NCI-H748 treated with DMSO at 0.1 percent for 48 hours (cell line): ENCODE results near the gene ANG.

Experiments used
- DNase-seq: peaks from one replicate; lab custom pipeline; 2025; lab: John Stamatoyannopoulos, UW

Gene ANG

DNA sequence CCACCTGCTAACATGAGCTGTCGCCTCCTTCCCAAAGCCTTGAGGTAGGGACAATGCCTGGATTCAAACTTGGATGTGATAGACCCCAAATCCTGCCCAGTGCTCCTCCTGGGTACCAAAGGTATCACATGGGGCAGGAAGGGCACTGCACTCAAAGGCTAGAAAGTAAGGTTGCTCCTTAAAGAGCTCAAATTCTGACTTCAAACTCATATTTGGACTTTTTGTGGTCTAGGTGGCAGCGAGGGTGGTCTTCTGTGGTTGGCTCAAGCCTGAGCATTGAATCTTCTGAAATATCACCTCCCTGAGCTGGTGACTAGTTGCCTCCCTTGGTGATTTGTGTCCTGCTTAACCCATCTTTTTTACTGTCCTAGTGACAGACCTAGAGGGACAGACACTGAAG, 12.5 kb upstream of the ANG start:
- no peak for DNase-seq

DNA sequence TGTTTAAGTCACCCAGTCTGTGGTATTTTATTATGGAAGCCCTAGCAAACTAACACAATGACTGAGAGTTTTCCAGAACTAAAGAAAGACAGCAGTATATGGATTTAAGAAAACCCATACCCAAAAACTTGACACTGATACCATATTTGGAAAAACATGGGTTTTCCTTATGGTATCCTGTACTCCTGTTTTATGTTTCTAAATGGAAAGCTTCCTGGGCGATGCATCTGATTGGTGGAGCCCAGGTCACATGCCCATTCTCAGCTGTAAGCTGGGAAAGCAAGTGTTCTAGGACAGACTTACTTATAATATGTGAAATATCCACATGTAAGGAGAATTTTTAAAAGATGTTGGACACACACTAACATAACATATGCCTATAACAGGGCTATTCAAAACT, 8.7 kb upstream of the ANG start:
- DNase-seq = no peak

DNA sequence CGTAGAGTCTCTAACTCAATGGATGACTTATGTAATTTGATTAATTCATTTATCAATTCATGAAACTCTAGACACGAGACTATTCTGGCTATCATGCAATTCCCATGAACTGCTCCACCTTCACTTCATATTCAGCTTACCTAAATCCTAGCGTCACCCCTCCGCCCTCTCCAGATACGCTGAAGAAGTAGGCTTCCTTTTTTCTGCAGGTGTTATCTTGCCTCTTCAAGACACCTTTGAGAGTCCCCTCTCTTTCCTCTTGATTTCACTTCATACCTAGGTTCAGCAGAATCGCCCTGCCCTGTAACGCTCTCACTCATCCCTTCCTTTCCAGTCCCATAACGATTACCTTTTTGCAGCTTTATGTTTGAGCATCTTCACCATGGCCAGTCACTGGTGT, 8.2 kb upstream of the ANG start:
- no peak for DNase-seq

DNA sequence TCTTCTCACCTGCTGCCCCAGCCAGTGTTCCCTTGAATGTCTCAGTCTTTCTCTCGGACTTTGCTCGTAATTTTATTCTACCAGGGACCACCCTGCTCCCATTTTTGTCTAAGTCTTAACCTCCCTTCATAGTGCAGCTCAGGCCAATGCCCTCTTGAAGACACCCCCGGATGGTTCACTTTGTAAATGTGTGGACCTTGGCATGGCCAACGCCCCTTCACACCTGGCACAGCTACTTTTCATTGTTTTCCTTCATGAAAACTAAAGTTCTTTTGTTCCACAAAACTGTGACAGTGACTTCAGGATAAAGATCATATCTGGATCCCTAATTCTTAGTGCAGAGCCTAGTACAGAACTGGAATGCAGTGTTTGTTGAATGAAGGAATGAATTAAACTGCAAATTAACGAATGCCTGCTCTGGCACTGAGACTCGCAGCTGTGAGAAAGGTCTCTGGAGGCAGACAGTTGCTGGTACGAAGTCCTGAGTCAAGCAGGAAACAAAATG, 7.7 kb upstream of the ANG start:
- no peak for DNase-seq

DNA sequence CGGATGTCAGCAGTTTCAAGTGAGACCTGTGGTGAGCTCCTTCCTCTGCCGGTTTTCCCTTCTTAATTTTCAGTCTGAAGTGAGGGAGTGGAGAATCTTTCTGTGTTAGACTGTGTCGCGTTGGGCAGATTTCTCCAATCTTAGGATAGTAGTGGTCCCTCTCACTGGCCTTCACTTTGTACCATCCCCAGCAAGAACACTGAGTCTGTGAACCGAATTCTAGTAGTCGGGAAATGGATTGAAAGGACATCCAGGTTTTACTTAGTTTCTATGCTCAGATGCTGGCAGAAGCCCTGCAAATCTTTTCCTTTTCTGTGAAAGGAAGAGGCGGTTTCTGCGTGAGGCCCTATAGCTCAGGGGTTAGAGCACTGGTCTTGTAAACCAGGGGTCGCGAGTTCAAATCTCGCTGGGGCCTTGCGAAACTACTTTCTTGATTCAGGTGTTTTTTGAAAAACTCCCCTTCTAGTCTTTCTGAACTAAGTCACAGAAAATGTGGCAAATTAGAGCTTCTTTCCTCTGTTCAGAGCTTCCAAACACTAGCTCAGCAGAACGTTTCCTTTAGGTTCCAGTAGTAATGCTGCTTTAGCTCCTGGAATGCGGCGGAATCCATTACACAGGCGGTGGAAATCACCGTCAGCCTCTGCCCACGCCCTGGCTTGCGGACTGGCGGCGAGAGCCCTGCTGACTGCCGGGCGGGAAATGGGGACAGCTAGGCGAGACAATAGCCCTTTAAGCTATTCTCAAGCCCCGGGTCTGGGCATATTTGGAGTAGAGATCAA, 7.0 kb upstream of the ANG start:
- peak; percentile 76 for DNase-seq

DNA sequence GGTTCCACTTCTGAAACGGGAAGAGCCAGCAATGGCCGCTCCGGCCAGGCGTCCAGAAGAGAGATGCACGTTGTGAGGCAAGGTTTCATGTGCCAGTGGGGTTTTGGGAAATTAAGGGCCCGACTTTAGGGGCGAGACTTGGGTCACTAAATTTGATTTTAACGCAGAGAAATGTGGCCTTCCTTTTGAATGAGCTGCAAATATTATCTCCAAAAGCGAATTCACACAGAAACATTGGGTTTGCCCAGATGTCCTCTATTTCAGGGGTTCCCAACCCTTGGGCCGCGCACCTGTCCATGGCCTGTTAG, 6.5 kb upstream of the ANG start:
- no peak for DNase-seq

DNA sequence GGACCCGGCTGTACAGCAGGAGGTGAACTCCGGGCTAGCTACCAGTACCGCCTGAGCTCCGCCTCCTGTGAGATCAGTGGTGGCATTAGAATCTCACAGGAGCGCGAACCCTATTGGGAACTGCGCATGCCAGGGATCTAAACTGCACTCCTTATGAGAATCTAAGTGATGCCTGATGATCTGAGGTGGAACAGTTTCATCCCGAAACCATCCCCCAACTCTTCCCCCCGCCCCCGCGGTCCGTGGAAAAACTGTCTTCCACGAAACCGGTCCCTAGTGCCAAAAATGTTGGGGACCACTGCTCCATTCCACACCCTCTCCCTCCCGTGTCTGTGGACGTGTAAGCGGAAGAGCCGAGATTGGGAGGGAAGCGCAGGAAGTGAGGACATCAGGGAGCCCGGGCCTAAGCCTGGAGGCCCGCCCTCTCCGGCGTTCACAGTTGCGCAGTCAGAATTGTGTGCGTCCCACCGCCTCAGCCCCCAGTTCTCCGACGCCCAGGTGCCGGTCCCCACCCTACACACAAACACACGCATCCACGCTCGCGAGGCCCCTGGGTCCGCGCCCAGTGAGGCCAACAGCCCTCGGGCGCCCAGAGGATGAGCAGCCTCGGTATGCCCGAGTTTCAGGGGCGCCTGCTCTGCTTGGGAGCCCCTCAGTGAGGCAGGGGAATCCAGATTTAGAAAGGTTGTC, 6.0 kb upstream of the ANG start:
- DNase-seq = peak; percentile 84

DNA sequence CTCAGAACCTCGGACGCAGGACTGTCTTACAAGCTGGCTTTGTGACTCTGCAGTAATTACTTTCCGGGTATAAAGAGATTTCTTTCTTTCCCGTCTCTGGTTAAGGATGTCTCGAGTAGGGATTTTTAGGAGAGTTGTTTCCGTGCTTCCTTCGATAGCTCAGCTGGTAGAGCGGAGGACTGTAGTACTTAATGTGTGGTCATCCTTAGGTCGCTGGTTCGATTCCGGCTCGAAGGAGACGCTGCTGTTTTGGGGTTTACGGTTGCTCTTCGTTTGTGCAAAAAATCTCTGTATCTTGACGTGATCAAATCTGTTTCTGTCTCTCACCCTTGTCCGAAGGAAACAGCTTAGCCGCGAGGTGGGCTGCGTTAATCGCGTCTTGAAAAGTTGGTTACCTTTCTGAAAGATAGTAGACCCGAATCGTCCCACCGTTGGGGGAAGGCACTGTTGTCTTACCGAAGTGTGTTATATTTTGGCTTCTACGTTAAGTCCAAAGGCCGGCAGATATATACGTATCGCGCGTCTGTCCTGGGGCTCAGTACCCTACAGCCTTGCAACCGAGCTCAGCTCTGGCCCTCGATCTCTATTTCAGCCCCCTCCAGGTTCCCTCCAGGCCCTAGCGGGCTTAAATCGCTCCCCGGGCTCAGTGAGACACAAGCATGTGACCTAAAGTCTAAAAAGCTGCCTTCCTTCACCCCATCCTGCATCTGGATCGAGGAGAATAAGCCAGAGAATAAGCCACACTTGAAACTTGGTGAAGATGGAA, 5.3 kb upstream of the ANG start:
- DNase-seq = peak; percentile 77

DNA sequence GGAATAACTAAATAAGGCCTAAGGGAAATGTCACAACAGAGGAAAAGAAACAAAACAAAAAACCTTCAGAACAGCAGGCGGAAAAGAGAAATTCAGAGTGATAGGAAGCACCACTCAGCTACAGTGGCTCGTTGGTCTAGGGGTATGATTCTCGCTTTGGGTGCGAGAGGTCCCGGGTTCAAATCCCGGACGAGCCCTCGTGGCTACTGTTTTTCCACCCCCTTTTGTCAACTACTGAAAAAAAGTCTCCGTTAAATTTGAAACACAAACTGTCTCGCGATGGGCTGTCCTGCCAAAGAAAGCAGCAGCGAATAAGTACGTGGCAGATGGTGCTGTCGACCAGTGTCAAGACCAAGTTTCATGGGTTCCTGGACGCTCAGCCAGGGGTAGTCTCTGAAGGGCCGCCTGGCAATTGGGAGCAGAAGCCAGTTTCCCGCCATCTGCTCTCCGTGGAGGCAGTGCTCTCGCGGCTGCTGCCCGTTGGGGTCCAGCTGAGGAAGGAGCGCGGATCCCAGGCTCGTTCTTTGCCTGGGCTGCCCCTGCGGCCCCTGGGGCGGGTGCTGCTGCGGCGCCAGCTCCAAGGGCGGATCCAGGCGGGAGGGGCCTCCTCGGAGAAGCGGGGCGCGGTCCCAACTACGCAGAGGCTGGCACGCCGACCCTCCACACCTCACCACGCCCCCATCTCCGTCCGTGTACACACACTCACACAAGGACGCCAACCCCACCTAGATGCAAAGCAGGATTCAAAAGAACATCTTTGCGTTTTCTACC, 4.5 kb upstream of the ANG start, which contains the start of gene RNASE4:
Gene RNASE4 (plus strand): TSS at position 670 of the 771 bp plus-strand sequence. CDS start 14,812 bp downstream, outside the sequence.
- peak; percentile 64 for DNase-seq

DNA sequence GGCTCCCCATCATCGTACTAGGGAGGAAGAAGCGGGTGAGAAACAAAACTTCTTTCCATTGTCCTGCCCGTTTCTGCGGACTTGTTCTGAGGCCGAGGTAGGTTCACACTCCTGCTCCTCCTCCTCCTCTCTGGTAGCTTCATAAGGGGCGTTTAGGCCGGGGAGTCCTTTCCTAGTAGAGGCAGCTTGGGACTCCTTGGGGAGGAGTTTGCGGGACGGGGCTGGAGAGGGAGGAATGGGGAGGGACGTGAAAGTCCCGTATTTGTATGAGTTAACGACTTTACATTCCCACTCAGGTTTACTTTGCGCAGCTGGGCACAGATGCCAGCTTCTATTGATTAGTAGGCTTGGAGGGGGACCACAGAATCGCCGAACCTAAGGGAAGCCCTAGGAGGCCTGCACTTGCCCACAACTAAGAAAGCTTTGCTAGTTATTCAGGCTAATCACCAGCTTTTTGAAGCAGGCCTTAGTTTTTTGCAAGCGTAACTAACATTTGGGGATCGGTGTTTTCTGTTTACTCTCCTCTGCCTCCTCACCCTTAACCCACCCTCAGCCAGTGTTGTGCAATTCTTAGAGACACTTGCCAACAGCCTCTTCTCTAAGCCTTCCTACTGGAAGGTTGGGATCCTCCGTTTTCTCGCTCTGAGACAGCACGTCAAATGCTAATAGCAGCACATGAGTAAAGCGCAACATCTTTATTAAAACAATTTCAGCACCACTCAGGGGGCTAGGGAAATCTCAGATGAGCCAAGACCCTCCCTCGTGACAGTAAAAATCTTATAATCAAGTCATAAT, 3.7 kb upstream of the ANG start:
- DNase-seq = no peak

DNA sequence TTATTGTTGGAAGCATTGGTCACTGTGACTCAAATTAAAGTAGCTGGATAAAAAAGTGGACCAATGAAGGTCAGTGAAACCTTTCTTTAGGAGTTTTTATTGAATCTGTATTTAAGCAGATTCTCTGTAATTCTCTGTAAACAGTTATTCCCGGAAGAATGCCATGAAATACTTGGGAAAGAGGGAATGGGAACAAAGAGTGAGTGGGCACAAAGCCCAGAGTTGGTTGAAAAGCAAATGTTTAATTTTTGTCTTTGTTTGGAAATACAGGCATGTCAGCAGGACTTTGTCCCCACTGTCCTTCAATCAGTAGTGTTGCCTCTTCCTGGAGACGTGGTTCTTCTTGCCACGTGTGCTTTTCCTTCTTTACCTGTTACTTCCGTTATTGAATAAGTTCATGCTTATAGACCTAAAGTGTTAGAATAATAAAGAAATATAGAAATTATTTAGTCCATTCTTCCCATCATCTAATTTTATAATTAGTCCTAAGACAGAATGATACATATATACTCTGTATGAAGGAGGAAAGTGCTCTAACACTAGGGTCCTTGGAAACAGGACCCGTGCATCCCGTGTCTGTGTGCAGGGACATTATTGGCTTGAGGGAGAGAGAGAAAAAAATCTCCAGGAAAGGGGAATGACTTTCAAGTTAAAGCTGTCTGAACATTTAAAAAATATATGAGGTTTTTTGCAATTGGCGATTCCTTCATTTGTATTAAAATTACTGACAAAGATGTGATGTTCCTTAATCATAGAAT, 2.0 kb upstream of the ANG start:
- no peak for DNase-seq

DNA sequence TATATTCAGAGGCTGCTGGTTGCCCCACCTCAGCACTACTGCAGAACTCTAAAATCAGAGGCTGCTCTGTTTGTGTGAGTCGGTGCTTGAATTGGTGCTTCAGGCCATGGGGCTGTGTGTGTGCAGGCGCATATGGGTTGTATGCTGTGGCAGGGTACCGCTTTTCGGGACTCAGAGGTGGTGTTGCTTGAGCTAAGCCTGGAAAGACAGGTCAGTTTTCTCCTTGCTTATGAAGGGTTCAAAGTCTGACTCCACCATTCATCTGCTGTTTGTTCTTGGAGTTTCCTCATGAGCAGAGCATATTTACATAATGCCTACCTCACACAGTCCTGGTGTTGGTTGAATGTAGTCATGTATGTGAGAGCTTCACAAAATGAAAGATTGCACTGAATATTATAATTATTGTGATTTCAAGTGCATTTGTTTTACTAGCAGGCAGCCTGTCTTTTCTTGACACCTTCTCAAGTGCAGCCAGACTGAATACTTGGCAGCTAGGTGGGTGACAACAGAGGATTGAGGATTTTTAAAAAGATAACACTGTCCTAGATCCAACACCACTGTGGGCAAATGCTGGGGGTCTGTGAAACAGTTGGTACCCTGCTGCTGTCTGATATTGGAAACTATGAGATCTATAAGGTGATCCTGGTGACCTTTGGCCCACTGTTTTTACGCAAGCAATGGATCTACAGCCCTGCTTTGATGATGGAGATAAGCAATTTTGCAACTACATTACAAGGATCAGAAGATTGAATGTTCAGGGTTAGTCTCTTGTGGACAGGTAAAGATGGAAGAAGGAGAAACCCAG, 1.0 kb upstream of the ANG start:
- no peak for DNase-seq

DNA sequence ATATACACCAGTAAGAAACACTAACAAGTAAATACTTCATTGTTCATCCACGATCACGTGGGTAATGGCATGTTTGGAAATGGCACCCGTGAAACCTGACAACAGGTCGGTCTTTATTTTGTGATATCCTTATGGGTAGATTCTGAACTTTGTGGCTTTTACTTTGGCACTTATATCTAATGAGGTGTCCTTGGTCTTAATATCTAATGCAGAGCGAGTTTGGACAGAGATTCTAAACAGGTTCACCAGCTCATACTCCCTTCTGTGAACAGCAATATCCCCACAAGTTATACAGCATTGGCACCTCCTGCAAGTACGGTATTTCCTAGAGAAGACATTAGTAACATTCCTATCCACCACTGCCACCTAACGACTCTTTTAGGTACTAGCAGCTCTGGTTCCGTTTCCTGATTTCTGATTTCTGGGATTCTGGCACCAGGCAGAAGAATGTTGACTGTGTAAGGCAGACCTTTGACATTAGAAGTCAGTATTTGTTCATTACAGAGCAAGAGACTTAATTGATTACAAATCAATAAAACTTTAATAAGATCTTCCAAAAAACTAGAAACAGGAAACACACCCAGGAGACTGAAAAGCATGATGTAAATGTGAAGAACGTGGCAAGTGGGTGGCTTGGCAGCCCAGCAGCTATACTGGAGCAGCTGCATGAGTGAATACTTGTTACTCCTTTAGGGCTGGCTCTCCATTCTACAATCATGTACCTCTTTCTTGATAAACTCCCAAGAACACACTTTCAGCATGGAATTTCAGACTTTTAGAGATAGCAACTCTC, 2.5 kb downstream of the ANG start:
- peak; percentile 84 for DNase-seq

DNA sequence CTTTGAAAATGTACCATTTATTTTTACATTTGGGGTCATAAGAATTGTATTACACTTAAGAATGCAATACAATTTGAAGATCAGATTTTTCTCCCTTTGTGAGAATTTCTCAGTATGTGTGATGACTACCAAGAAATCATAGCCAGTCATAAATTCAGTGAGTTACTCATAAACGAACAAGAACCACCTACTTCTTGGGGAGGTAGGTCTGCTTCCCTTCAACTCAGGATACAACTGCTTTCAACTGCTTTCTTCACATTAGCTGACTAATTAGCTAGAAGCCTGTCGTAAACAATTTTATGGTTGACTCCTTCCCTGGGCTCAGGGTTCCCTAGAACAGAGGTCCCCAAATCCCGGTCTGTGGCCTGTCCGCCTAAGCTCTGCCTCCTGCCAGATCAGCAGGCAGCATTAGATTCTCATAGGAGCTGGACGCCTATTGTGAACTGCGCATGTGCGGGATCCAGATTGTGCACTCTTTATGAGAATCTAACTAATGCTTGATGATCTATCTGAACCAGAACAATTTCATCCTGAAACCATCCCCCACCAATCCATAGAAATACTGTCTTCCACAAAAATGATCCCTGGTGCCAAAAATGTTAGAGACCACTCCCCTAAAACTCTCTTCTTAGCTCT, 3.7 kb downstream of the ANG start:
- DNase-seq = peak; percentile 4

DNA sequence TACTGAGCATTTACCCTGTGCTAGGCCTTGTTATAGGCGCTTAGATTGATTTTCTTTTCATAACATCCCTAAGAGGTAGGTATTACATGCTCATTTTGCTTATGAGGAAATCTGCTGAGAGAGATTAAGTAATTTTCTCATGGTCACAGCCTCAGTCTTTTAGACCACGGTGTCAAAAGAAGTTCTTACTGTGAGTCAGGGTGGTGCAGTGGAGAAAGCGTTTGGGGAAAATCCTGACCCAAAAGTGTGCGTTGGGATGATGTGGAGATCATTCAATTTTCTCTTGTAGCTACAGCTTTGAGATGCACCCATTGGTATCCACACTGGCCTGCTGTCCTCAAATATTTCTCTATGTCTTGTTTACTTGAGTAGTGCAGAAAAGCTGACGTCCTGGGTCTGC, 8.2 kb downstream of the ANG start:
- DNase-seq = no peak

DNA sequence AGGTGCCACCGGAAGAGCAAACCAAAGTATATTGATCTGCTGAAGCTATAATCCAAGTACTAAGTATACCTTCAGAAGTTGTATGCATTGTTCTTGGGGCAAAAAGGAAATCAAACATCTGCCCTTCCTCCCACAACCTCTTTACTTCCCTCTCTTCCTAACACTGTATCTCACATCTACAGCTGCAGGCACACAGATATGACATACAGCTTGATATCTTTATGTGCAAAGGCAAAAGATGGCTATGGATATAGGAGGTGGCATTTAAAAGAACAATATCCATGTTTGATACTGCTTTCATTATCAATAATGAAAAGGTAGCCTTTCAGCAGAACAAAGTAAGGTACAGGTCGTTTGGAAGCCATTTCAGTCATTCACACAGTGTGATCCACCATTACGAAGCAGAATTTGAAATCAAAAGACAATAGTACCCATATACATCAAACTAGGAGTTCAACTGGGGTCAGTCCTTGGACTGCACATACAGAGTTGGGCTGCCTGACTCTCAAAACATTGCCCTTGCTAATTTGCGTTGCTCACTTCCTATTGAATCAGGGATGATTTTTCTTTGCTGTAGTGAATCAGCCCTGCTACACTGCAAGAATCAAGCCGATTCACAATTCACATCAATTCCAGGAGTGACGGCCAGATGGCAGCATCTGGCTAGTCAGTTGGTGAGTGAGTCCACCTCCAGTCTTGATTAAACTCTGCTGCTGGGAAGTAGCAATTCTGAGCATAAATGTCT, 8.9 kb downstream of the ANG start:
- DNase-seq = peak; percentile 38

DNA sequence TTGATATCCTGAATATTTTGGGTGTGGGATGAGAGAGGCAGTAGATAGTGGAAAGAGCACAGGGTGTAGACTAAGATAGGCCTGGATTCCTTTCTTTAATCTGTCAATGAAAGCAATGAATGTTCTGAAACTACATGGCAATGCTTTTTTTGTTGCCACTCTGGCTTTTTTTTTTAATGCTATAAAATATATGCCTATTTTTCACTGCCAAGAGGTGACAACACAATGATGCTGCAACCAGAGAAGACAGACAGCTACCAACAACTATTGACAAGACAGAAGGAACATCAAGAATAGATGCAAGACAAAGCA, 9.4 kb downstream of the ANG start:
- no peak for DNase-seq

DNA sequence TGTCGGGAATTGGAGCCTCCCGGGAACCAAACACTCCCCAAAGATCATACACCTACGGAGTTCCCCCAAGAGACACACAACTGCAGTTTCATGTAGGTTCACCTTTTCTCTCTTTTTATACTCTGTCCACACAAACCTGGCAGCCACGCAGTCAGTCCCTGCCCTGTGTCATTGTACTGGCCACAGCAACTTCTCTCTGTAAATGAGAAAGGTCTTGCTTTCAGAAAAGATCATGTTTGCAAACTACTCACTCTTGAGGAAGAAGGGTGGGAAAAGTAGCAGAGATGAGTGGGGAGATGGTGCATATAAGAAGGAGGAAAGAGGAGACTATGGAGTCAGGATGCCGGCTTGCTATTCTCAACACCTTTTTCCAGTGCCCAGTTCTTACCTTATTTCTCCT, 10.4 kb downstream of the ANG start:
- no peak for DNase-seq
